ENCODE data around the gene CPEB1.
"Not testable (repeated sequence)": the region's sequence is repeated elsewhere in the genome, so short reads cannot be mapped to it uniquely, and the experiment has no call there.

The CPEB1 gene

DNA sequence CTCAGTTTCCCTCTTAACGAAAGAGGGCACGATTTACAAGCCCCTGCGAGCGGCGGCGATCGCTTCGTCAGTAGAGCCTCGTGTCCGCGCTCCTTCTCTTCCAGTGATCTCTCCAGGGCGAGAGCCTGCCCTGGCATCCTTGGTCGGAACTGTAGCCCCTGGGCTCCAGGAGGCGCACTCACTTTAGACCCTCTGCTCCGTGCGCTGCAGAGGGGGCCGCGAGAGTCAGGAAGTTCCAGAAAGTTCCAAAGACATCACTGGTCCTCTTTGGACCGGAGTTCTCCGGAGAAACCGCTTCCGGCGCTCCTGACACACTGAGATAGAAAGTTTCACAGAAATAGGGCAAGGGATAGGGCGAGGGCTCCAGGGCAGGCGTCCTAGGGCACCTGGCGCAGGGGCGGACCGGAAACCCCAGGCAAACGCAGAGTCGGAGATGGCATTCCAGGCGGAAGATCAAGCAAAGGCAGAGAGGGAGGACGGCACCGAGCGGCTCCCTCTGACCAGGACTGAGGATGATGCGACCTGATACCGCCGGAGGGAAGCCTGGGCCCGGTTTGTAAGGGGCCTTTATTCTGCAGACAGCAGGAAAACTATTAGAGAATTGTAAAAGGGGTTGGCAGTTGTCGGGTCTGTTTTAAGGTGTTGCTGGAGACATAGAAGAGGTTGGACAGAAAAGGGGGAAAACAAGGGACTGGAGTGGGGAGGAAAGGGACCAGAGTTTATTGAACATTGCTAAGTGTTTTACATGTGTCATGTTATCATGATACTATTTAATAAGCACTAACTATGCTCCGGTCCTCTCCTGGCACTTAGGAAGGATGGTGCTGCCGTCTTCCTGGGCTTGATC lies 1.3 kb upstream of the CPEB1 start:
- DNase-seq: no peak

DNA sequence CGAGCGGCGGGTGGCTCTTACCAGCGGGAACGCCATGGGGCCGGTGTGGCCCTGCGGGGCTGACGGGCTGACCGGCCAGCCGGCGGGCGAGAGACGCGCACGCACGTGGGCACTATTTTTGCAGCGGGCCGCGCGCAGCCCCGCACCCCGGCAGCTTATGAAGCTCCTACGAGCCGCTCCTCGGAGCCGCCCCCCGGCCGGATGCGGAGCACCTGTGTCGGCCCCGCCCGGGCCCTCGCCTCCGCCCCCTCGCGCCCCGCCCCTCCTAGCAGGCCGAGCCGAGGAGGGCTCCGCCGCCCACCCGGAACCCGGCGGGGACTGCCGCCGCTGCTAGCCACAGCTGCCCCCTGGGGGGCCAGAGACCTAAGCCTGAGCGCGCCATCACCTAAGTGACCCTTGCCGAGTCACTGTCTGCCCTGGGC lies 683 bp upstream of the CPEB1 start:
- no peak for DNase-seq

DNA sequence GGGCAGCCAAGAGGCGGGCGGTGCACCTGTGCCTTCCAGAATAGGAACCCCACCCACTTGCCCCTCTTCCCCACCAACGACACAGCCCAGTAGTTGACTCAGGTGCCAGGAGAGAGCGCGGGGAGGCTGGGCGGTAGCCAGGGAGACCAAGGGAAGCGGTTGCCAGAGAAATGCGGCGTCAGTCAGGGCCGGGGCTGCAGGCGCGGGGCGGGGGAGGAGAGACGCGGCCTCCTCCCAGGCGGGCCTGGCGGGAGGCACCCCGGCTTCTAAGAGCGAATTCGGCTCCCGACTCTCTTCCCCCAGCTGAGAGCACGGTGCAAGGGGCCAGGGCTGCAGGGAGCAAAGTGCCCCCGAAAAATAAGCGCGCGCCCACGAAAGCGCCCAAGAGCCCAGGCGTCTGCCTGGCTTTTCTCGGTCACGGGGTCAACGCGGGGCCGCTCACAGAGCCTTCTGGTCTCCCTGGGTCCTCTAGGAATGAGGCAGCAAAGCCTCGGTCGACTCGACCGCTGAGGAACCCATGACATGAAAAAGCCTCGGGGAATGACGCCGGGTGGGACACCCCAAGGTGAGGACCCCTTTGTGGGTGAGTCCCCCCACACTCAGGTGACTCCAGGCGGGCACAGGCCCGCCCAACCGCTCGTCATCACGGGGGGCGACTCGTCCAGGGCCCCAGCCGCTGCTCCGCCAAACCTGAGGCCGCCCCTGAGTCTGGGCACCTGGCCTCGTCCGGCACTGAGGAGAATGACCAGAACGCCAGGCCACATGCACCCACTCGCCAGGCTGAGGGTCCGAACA lies 716 bp downstream of the CPEB1 start:
- no peak for DNase-seq

DNA sequence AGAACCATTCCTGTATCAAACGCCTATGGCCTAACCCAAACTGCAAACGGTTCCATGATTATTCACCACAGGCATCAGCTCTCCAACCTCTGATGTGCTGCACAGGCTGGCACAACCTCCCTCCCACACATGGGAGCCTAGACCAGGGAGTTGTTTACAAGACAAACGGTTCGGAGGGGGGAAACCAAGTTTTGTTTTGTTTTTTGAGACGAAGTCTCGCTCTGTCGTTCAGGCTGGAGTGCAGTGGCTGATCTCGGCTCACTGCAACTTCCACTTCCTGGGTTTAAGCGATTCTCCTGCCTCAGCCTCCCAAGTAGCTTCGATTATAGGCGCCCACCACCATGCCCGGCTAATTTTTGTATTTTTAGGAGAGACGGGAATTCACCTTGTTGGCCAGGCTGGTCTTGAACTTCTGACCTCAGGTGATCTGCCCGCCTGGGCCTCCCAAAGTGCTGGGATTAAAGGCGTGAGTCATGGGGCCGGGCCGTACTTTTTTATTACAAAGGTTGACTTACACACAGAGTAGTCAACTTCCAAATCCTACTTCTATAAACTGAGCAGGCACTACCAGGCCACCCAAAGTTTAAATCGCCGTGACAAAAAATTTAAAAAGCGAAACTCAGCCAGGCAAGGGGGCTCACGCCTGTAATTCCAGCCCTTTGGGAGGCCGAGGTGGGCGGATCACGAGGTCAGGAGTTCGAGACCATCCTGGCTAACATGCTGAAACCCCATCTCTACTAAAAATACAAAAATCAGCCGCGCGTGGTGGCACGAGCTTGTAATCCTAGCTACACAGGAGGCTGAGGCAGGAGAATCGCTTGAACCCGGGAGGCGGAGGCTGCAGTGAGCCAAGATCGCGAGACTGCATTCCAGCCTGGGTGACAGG lies 2.0 kb downstream of the CPEB1 start:
- not testable (repeated sequence) for DNase-seq

DNA sequence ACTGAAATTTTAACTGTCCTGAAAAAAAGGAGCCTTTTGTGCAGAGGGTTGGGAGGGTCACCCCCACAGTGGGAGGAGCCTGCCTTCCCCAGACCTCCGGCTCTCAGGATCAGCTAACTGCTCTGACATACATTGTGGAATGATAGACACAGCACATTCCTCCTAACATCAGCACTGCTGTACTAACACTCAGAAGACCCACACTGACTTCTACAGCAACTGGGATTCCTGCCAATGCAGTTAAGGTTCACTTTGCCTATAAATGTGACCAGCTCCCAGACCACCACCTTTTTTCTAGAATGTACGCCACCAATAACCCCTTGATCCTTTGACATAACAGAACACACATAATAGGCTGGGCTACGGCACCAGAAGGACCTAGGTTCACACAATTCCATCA lies 3.2 kb downstream of the CPEB1 start:
- no peak for DNase-seq

DNA sequence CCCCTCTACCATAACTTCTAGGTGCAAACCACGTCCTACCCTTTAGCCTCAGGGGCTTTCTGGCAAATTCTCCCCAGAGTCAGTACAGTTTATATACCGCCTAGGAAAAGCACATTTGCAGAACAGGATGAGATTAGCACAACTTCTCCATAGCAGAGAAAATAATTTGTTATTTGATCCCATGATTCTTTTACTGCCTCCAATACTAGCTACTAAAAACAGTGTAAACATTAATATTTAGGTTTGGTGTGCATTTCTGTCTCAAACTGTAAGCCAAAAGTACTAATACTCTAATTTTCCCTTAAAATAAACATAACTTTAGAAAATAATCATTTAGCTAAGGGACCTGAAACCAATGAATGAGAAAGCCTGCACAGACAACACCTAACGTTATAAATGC lies 4.5 kb downstream of the CPEB1 start:
- DNase-seq: no peak

DNA sequence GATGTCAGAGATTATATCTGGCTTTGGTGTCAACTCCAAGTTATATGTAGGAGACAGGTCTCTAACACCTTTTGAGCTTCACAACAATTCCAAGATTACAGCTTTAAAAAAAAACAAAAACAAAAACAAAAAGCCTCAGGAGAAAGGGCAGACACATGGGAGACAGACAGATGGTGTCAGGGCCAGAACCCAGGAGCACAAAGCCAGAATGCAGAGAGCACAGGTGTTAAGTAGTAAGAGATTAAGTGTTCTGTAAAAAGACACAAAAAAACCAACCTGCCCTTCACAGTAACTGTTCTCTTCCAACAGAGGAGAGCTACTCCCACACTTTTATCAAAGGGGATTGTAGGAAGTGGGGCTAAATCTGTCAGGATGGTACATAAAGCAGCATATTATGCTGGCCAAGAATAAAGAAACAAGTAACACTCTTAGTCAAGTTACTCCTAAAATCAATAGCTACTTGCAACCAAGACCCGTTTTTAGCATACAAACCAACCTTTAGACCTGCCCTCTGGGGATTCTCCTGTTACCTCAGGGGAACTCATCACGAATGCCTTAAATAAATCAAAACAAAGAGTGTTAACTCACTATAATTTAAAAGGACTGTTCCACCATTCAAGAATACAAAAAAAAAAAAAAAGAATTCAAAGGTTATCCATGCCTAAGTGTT lies 5.9 kb downstream of the CPEB1 start:
- DNase-seq: no peak

DNA sequence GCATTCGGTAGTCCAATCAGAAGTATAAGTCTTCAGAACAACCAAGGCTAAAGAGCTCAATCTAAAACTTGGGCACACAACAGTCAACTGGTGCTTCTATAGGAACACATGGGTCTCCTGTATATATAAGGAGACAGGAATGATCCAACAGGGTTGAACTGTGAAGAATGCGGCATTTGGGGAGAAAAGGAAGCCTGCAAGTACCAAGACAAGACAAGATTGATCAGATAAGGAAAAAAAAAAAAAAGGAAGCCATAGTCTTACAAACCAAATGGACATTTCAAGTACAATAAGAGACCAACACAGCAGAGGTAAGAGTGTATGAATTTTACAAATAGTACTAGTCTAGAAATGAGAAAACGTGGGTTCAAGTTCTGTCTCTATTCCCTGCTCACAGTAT lies 6.5 kb downstream of the CPEB1 start:
- DNase-seq: no peak

DNA sequence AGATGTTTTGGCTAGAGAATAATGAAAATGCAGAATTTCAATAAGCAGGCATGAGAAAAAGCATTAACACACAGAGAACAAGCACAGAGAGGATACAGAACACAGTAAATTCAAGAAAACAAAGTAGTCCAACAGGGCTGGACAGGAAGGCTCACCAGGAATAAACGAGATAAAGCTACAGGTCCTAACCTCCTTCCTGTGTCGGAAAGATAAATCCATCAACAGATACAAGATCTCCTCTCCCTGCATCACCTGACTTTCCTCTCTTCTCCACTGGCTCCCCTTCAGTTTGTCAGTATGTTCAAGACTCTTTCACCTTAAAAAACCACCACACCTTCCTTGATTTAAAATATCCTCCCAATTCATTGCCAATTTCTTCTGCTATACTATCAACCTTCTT lies 11.4 kb downstream of the CPEB1 start:
- no peak for DNase-seq

DNA sequence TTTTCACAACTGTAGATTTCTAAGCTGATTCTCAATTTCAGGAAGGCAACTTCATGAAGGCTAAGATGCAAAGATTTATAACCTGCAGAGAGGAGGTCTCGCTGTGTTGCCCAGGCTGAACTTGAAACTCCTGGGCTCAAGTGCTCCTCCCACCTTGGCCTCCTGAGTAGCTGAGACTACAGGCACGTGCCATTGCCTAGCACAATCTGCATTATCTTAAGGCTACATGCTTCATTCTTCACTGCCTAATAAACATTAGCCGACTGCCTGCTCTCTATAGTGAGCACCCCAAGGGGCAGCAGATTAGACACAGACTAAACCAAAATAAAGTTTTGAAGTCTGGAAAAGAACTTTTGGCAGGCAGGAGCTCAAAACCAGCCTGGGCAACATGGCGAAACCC lies 17.1 kb downstream of the CPEB1 start:
- DNase-seq: no peak

DNA sequence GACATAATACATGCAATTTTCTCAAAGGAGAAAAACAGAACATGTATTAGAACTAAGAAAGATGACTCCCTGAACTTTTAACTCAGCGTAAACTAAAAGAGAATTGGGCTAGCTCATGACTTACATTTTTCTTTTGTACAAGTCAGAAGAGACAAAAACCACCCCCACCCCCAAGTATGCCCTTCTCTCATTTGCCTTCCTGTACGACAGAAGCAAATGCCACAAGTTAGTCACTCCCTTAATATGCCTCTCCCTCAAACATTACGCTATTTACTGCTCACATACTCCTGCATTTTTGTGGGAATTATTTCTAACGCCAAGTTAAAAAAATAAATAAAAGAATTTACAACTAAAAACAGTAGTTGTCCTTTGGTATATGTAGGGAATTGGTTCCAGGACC lies 22.0 kb downstream of the CPEB1 start:
- DNase-seq: no peak

DNA sequence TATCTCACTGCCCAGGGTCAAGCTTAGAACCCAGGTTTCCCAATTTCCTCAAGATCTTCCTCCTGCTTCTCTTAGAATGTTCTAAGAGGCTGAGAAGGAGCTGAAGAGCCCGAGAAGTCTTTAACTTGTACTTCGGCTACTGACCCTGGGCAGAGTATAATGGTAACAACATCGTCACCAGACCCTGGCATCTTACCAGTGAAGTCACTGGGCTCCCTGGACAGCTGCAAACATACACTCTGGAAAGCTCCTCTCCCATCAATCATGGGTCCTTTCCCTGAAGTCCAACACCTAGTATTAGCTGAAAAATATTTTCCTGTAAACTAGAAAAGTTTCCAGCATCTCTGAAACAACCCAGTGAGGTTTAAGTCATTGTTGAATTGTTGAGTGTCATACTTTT lies 22.7 kb downstream of the CPEB1 start:
- no peak for DNase-seq

DNA sequence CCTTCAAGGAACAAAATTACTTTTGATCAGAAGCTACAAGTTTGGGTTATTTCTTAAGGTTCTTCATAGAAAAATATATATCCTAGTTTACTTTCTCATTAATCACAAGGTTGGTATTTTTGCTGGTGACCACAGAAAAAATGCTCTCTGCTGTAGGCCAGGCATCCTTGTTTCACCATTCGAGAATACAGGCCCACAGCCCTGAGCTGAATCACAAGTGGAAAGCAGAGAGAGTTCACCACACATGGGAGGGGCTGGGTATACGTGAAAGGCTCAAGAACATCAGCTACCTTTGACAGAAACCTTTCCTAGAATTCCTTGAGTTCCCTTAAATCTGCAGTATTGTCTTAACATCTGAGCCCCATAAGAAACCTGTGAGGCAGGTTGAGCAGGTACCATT lies 23.2 kb downstream of the CPEB1 start:
- DNase-seq: no peak

DNA sequence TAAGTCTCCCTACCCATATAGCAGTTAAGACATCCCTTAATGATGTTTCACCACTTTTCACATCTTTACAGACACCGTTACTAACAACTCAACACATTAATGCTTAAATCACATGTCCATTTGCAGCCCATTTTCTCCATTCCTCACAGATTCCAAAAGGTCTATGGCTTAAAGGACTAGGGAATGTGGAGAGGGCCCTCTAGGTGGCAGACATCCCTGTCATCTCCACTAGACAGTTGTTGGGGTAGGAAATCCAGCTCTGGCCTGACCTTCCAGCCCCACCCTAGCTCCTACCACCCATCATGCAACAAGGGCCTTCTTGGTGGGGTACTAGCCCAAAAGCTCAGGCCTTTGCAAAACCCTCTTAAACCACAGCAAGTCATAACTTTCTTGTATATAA lies 25.2 kb downstream of the CPEB1 start:
- DNase-seq: no peak

DNA sequence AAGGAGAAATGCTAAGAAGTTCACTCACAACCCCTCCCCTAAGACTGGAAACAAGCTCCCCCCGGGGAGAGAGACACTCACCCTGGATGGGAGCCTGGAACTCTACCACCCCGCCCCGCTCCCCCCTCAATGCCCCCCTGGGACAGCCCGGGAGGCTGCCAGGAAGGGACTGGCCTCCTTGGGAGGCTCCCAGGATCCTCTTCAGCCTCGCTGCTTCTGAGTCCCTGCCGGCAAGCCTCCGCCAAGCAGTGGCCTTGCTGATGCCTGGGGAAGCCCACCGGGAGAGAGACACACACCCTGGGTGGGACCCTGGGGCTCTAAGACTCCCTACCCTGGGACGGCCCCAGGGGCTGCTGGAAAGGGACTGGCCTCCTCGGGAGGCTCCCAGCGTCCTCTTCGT lies 33.4 kb downstream of the CPEB1 start:
- DNase-seq: no peak

DNA sequence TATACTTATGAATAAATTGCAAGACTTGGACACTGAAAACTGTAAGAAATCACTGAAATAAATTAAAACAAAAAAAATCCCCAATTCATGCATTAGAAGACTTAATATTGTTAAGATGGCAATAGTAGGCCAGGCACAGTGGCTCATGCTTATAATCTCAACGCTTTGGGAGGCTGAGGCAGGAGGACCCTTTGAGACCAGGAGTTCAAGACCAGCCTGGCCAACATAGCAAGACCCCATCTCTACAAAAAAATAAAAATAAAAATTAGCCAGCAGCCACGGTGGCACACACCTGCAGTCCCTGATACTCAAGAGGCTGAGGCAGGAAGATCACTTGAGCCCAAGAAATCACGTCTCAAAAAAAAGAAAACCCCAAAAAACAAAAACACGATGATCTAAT lies 35.8 kb downstream of the CPEB1 start:
- DNase-seq: no peak

DNA sequence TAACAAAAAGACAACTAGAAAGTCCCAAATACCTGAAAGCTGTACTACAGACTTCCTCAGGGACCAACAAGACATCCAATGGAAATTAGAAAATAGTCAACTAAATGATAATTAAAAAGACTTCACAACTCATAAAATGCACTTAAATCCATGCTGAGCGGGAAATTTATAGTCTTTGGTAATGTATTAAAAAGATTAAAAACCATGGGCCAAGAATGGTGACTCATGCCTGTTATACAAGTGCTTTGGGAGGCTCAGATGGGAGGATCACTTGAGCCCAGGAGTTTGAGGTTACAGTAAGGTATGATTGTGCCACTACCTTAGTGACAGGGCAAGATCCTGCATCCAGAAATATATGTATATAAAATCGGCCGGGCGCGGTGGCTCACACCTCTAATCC lies 45.0 kb downstream of the CPEB1 start:
- DNase-seq: no peak

DNA sequence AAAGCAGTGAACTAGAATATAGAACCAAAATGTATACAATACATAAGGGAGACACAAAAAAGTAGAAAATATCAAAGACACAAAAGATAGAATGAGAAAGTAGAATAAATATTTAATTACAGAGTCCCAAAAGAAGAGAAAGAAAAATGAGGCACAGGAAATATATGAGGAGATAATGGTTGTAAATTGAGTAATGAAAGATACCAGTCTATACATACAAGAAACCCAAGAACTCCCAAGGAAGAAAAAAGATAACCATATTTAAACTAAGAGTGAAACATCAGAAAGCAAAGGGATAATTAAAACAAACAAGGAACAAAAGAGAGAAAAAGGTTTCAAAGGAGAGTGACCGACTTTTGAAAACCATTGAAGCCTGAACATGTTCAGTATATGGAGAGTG lies 47.3 kb downstream of the CPEB1 start:
- DNase-seq: no peak

DNA sequence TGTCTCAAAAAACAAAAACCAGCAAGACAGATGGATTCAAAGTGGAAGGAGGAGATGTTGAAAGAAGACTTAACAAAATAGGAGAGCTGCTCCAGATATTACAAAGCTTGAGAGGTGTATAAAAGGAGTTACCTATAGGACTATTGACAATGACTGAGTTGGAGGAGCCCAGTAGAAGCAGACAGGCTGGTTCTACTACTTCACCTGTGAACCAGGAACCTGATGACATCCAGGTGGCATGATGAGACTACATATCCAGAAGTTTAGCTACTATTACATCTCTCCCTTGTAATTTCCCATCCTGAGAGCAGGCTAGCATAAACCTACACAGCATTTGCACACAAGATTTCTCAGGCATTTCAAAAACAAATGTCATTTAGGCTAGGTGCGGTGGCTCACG lies 49.3 kb downstream of the CPEB1 start:
- DNase-seq: no peak

DNA sequence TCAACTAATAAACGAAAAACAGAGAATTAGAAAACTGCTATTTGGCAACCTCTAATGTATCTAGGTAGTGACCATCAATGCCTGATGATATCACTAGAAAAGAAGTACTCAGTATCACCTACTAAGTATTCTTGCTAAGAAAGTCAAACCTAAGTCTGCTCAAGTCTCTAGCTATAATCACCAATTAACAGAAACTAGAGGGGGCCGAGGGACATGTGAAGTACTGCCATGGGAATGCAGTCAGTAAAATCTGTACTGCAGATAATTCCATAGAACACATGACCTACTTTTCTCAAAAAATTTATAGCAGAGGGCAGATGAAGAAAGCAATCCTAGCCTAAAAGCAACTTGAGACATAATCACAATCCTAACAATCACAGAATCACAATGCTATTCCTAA lies 51.4 kb downstream of the CPEB1 start:
- no peak for DNase-seq

DNA sequence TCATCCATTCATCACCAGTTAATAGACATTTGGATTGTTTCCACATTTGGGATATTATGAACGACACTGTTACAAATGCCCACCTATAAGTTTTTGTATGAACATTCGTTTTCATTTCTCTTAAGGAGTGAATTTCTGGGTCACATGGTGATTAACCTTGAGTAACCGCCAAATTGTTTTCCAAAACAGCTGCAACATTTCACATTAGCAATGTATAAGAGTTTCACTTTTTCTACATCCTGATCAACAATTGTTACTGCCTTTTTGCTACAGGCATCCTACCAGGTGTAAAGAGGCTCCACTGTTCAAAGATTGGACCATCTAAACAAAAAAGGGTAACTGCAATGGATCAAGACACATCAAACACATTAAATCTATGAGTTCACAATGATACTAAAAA lies 52.0 kb downstream of the CPEB1 start:
- DNase-seq: no peak

DNA sequence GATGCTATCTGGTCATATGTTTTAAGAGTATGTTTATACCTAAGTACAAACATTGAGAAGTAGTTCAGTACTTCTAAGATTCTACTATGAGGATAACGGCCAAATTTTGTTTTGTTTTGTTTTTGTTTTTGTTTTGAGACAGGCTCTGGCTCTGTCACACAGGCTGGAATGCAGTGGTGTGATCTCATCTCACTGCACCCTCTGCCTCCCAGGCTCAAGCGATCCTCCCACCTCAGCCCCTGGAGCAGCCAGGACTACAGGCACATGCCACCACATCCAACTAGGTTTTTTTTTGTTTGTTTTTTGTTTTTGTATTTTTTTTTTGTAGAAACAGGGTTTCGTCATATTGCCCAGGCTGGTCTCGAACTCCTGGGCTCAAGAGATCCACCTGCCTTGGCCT lies 59.4 kb downstream of the CPEB1 start:
- no peak for DNase-seq

DNA sequence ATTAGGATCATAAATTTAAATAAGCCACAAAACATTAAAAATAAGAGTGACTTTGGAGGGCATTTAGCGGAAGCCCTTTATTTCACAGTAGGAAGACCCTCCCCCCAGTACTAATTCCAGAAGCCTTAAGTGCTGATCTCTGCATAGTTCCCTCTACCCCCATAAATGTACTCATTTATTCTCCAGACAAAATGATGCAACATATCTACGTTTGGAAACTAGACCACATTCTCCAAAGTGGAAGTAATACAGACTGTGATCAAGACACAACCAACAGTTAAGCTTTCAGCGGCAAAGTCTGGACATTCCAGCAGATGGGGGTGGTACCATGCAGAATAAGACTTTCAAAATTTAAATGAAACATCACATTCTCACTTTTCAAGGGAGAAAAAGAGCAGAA lies 62.1 kb downstream of the CPEB1 start:
- DNase-seq: no peak

All from HCEC 1CT (cell line).